Activated CD8-positive, alpha-beta T cell treated with anti-CD3 and anti-CD28 coated beads for 36 hours (primary cell): Measurements from ENCODE around the gene CD2. TPM values are rescaled to one million over a fixed set of nuclear protein-coding genes. Genes with fewer than 3 reads are reported as not detected.

ENCODE experiments used
- ATAC-seq: fragments of 200-7000 bp; cut with Tn5 transposase; one replicate; pipeline ENCODE4 v1.10.0; 2021; ENCODE audit warnings: mild to moderate bottlenecking, moderate library complexity
- CTCF ChIA-PET: fragments of 350-600 bp; sonication (Branson Sonifier 250); formaldehyde crosslinking; loops from one replicate; lab custom pipeline; 2021; ENCODE audit warnings: antibody characterized with exemption; lab: Charles Lee
- POLR2A ChIA-PET: fragments of 350-600 bp; sonication (Branson Sonifier 250); formaldehyde crosslinking; loops from one replicate; lab custom pipeline; 2021; ENCODE audit warnings: antibody characterized with exemption; lab: Charles Lee
- DNase-seq: peaks from one replicate; pipeline ENCODE4 v3.0.0-alpha.2; 2020
- H3K27ac Mint-ChIP-seq: one replicate; pipeline ENCODE4 v1.8.0; 2021; ENCODE audit warnings: mild to moderate bottlenecking, mixed read lengths
- H3K27me3 Mint-ChIP-seq: one replicate; pipeline ENCODE4 v1.8.0; 2021; ENCODE audit warnings: mixed read lengths
- H3K36me3 Mint-ChIP-seq: one replicate; pipeline ENCODE4 v1.8.0; 2021; ENCODE audit warnings: low read depth, mixed read lengths
- H3K4me1 Mint-ChIP-seq: one replicate; pipeline ENCODE4 v1.8.0; 2021; ENCODE audit warnings: low read depth, mixed read lengths
- H3K4me3 Mint-ChIP-seq: one replicate; pipeline ENCODE4 v1.8.0; 2021; ENCODE audit warnings: mild to moderate bottlenecking, moderate library complexity, mixed read lengths
- H3K9me3 Mint-ChIP-seq: one replicate; pipeline ENCODE4 v1.8.0; 2021; ENCODE audit warnings: mixed read lengths
- CTCF ChIP-seq: fragments of 200-600 bp; IDR thresholded peaks from one replicate; pipeline ENCODE4 v1.8.0; 2022; ENCODE audit warnings: antibody characterized with exemption, mild to moderate bottlenecking
- intact Hi-C: fragments of 100-400 bp; cut with micrococcal nuclease; formaldehyde crosslinking; loops from one replicate; pipeline ENCODE4 v1.10.0; 2022
- total RNA-seq, 2 experiments: library from RNA; stranded (reverse); gene quantifications; one replicate each; pipeline ENCODE4 v1.2.3, GENCODE V29; 2021

The CD2 gene
- total RNA-seq, 2 experiments from 2014 or later: 217 to 220 TPM

- POLR2A ChIA-PET: interaction anchor here (1.0 to 2.2 kb wide), 3 partner anchors 11 to 44 kb away, joined by 3 to 7 read pairs (median 4); no protein-coding TSS in a partner anchor
These were observed 28.4 kb upstream of the CD2 start for GRCh38 chr1:116725798-116726197.

GRCh38 chr1:116726872-116727820 is 27.1 kb upstream of the CD2 start:
- Mint-ChIP-seq H3K4me3 (no peak overlapping the region), H3K27me3 (no peaks in the 10 kb centered on the region), H3K27ac (peak overlapping the region; percentile 65), H3K9me3 (no peaks in the 10 kb centered on the region), H3K36me3 (no peaks in the 10 kb centered on the region), H3K4me1 (peaks cover 34% of the 10 kb centered on the region)
- intact Hi-C loops: loop anchor here (5.0 kb wide), 1 partner anchor 35 kb away; no protein-coding TSS in a partner anchor
- POLR2A ChIA-PET: interaction anchor here (1.0 to 2.2 kb wide), 4 partner anchors 10 to 42 kb away, joined by 3 to 11 read pairs (median 6); no protein-coding TSS in a partner anchor
- DNase-seq (no peak), ATAC-seq (peak; percentile 45)
- CTCF ChIA-PET: interaction anchor here (1.0 to 5.7 kb wide), 14 partner anchors 11 to 342 kb away, joined by 3 to 51 read pairs (median 10); no protein-coding TSS in a partner anchor
- no peak for TF ChIP-seq CTCF

More at GRCh38 chr1:116725798-116726197, 28.4 kb upstream of the CD2 start:
- Mint-ChIP-seq H3K27ac (no peak overlapping the region), H3K9me3 (no peaks in the 10 kb centered on the region), H3K4me1 (peaks cover 34% of the 10 kb centered on the region), H3K27me3 (no peaks in the 10 kb centered on the region), H3K36me3 (no peaks in the 10 kb centered on the region), H3K4me3 (no peak overlapping the region)
- CTCF ChIA-PET: interaction anchor here (0.9 to 5.7 kb wide), 31 partner anchors 8 to 403 kb away, joined by 3 to 51 read pairs (median 7); partner anchors contain the start of genes CD2 and TTF2
- no peak for ATAC-seq
- no peak for DNase-seq
- TF ChIP-seq CTCF: no peak
- intact Hi-C loops: loop anchor here (5.0 kb wide), 1 partner anchor 37 kb away; no protein-coding TSS in a partner anchor

- no peaks in the 10 kb centered on the region for H3K36me3 Mint-ChIP-seq
- ATAC-seq: no peak
These were observed 22.8 kb upstream of the CD2 start for GRCh38 chr1:116731439-116731838.

GRCh38 chr1:116732726-116733125 is 21.5 kb upstream of the CD2 start:
- CTCF ChIA-PET: interaction anchor here (1.2 to 4.3 kb wide), 4 partner anchors 9 to 158 kb away, joined by 7 to 32 read pairs (median 7); no protein-coding TSS in a partner anchor
- Mint-ChIP-seq H3K4me3 (no peak overlapping the region), H3K4me1 (peaks cover 43% of the 10 kb centered on the region), H3K36me3 (no peaks in the 10 kb centered on the region), H3K9me3 (no peaks in the 10 kb centered on the region), H3K27ac (no peak overlapping the region), H3K27me3 (no peaks in the 10 kb centered on the region)
- intact Hi-C loops: no loop called here
- ATAC-seq (no peak), DNase-seq (no peak)
- TF ChIP-seq CTCF: no peak
- POLR2A ChIA-PET: interaction anchor here (0.6 to 1.4 kb wide), 3 partner anchors 28 to 73 kb away, joined by 3 to 5 read pairs (median 4); no protein-coding TSS in a partner anchor

More at GRCh38 chr1:116731439-116731838, 22.8 kb upstream of the CD2 start:
- no peak for DNase-seq
- TF ChIP-seq CTCF: no peak
- no peaks in the 10 kb centered on the region for H3K9me3 Mint-ChIP-seq
- peaks cover 43% of the 10 kb centered on the region for H3K4me1 Mint-ChIP-seq
- intact Hi-C loops: no loop called here
- no peak overlapping the region for H3K4me3 Mint-ChIP-seq
- POLR2A ChIA-PET: interaction anchor here (0.8 to 1.4 kb wide), 3 partner anchors 33 to 38 kb away, joined by 3 to 5 read pairs (median 3); no protein-coding TSS in a partner anchor
- no peaks in the 10 kb centered on the region for H3K27me3 Mint-ChIP-seq
- no peak overlapping the region for H3K27ac Mint-ChIP-seq
- CTCF ChIA-PET: interaction anchor here (4.3 kb wide), 1 partner anchor 8 kb away, joined by 32 read pairs; no protein-coding TSS in a partner anchor
